Caco-2 (cell line): ENCODE results near the gene FBH1. TPM values are rescaled to one million over a fixed set of nuclear protein-coding genes. Genes with fewer than 3 reads are reported as not detected.

Experiments
- BruUV-seq: library from RNA; stranded (reverse); fragments of 400-500 nt; replicated peaks from 2 replicates; lab custom pipeline; 2021; lab: Mats Ljungman, UMichigan
- CTCF ChIA-PET: fragments of 300-600 bp; sonication (Branson Sonifier 250); formaldehyde crosslinking; loops from one replicate; lab custom pipeline; 2022; ENCODE audit warnings: antibody characterized with exemption; lab: Charles Lee
- POLR2A ChIA-PET: fragments of 300-600 bp; sonication (Branson Sonifier 250); formaldehyde crosslinking; loops from one replicate; lab custom pipeline; 2022; ENCODE audit warnings: antibody characterized with exemption; lab: Charles Lee
- DNase-seq, 2 experiments: peaks; one replicate each; pipeline versions ENCODE4 v3.0.0 to v3.0.0-alpha.2; 2020 to 2022
- H3K27me3 ChIP-seq: replicated peaks from 2 replicates; pipeline ENCODE4 v1.6.0; 2011; ENCODE audit warnings: low read length; ENCODE audit not compliant: control insufficient read depth, insufficient read depth
- H3K36me3 ChIP-seq: 2 replicates; pipeline ENCODE4 v1.5.1; 2011; ENCODE audit warnings: low read length; ENCODE audit not compliant: control insufficient read depth, insufficient read depth
- H3K4me1 ChIP-seq: fragments of 250-450 bp; sonication (Bioruptor Pico); 2 replicates; pipeline ENCODE4 v1.5.1; 2020; ENCODE audit warnings: mild to moderate bottlenecking
- H3K4me3 ChIP-seq: 2 replicates; pipeline ENCODE4 v1.5.1; 2011; ENCODE audit warnings: low read depth, mild to moderate bottlenecking, control low read depth, low read length
- H3K9me3 ChIP-seq: fragments of 250-450 bp; sonication (Bioruptor Pico); 2 replicates; pipeline ENCODE4 v1.5.1; 2020; ENCODE audit warnings: mild to moderate bottlenecking, moderate library complexity
- H3K27ac Mint-ChIP-seq: one replicate; pipeline ENCODE4 v1.8.0; 2022; ENCODE audit warnings: mixed read lengths; ENCODE audit not compliant: unreplicated experiment
- H3K27me3 Mint-ChIP-seq: one replicate; pipeline ENCODE4 v1.8.0; 2022; ENCODE audit warnings: mixed read lengths; ENCODE audit not compliant: insufficient read depth, unreplicated experiment
- H3K36me3 Mint-ChIP-seq: one replicate; pipeline ENCODE4 v1.8.0; 2022; ENCODE audit warnings: mild to moderate bottlenecking, mixed read lengths; ENCODE audit not compliant: insufficient read depth, unreplicated experiment
- H3K4me1 Mint-ChIP-seq: one replicate; pipeline ENCODE4 v1.8.0; 2022; ENCODE audit warnings: low read depth, mixed read lengths; ENCODE audit not compliant: unreplicated experiment
- H3K4me3 Mint-ChIP-seq: one replicate; pipeline ENCODE4 v1.8.0; 2022; ENCODE audit warnings: mild to moderate bottlenecking, moderate library complexity, mixed read lengths; ENCODE audit not compliant: unreplicated experiment
- H3K9me3 Mint-ChIP-seq: one replicate; pipeline ENCODE4 v1.8.0; 2022; ENCODE audit warnings: mixed read lengths; ENCODE audit not compliant: unreplicated experiment
- CTCF ChIP-seq, 2 experiments: fragments of 200-600 bp in 1 of 2; IDR thresholded peaks; 1 replicate in 1 of 2; 2 replicates in 1 of 2; pipeline versions ENCODE4 v1.5.1 to v1.8.0; 2011 to 2022; ENCODE audit warnings: antibody characterized with exemption in 1 of 2, control low read depth in 1 of 2, inconsistent platforms in 1 of 2, low read depth in 1 of 2, low read length in 1 of 2, mild to moderate bottlenecking in 1 of 2, moderate library complexity in 1 of 2; ENCODE audit not compliant: insufficient read depth in 1 of 2, severe bottlenecking in 1 of 2, unreplicated experiment in 1 of 2
- intact Hi-C: fragments of 100-400 bp; cut with micrococcal nuclease; formaldehyde crosslinking; loops from one replicate; pipeline ENCODE4 v1.10.0; 2022; ENCODE audit not compliant: unreplicated experiment
- total RNA-seq: library from RNA; stranded (reverse); gene quantifications from 2 replicates; pipeline ENCODE4 v1.2.3, GENCODE V29; 2022

The FBH1 gene
- total RNA-seq, 1 experiment from 2014 or later = 83.3 TPM

GRCh38 chr10:5970066-5970465, 80.0 kb downstream of the FBH1 start:
- H3K4me1 Mint-ChIP-seq = no peaks in the 10 kb centered on the region
- ChIA-PET CTCF (no interaction called here), POLR2A (no interaction called here)
- no peak for DNase-seq
- no peaks in the 10 kb centered on the region for H3K36me3 Mint-ChIP-seq
- H3K27me3 Mint-ChIP-seq = peaks cover 3% of the 10 kb centered on the region
- no peaks in the 10 kb centered on the region for H3K9me3 Mint-ChIP-seq
- no peak overlapping the region for H3K4me3 ChIP-seq
- H3K9me3 ChIP-seq = no peaks in the 10 kb centered on the region
- no peak overlapping the region for H3K27ac Mint-ChIP-seq
- H3K4me3 Mint-ChIP-seq = no peak overlapping the region
- no peak for TF ChIP-seq CTCF (IDR thresholded peaks at IDR 0.05; ENCODE audit: insufficient read depth in 1 of 2, low read depth in 1 of 2, low read length in 1 of 2, severe bottlenecking in 1 of 2, unreplicated experiment in 1 of 2)
- H3K27me3 ChIP-seq = no peaks in the 10 kb centered on the region
- intact Hi-C loops = no loop called here
- no TSS peak for BruUV-seq
- peaks cover 11% of the 10 kb centered on the region; the same call in 1 of the 2 replicates for H3K4me1 ChIP-seq
- H3K36me3 ChIP-seq = no peaks in the 10 kb centered on the region

GRCh38 chr10:5970527-5970926, 80.5 kb downstream of the FBH1 start:
- H3K4me3 ChIP-seq = no peak overlapping the region
- Mint-ChIP-seq H3K27ac (no peak overlapping the region), H3K36me3 (no peaks in the 10 kb centered on the region), H3K4me3 (no peak overlapping the region), H3K4me1 (no peaks in the 10 kb centered on the region), H3K9me3 (no peaks in the 10 kb centered on the region), H3K27me3 (peaks cover 8% of the 10 kb centered on the region)
- CTCF ChIA-PET = no interaction called here
- no peaks in the 10 kb centered on the region for H3K36me3 ChIP-seq
- POLR2A ChIA-PET = no interaction called here
- no TSS peak for BruUV-seq
- H3K4me1 ChIP-seq = peaks cover 11% of the 10 kb centered on the region; the same call in 1 of the 2 replicates
- no peak for TF ChIP-seq CTCF (IDR thresholded peaks at IDR 0.05; ENCODE audit: insufficient read depth in 1 of 2, low read depth in 1 of 2, low read length in 1 of 2, severe bottlenecking in 1 of 2, unreplicated experiment in 1 of 2)
- no peaks in the 10 kb centered on the region for H3K9me3 ChIP-seq
- DNase-seq = no peak
- no peaks in the 10 kb centered on the region for H3K27me3 ChIP-seq
- intact Hi-C loops = no loop called here

GRCh38 chr10:5971315-5971832, 81.3 kb downstream of the FBH1 start:
- no peaks in the 10 kb centered on the region for H3K36me3 ChIP-seq
- peak in 1 of 2 experiments; percentile 37 for DNase-seq
- H3K27me3 ChIP-seq = no peaks in the 10 kb centered on the region
- Mint-ChIP-seq H3K27me3 (peaks cover 12% of the 10 kb centered on the region), H3K4me3 (no peak overlapping the region), H3K9me3 (no peaks in the 10 kb centered on the region), H3K27ac (no peak overlapping the region), H3K4me1 (no peaks in the 10 kb centered on the region), H3K36me3 (no peaks in the 10 kb centered on the region)
- peaks cover 11% of the 10 kb centered on the region; the same call in 1 of the 2 replicates for H3K4me1 ChIP-seq
- ChIA-PET CTCF (no interaction called here), POLR2A (no interaction called here)
- no TSS peak for BruUV-seq
- no peak overlapping the region for H3K4me3 ChIP-seq
- no peaks in the 10 kb centered on the region for H3K9me3 ChIP-seq
- intact Hi-C loops = no loop called here
- TF ChIP-seq CTCF (IDR thresholded peaks at IDR 0.05; ENCODE audit: insufficient read depth in 1 of 2, low read depth in 1 of 2, low read length in 1 of 2, severe bottlenecking in 1 of 2, unreplicated experiment in 1 of 2) = no peak
